ENCODE measurements around the gene CDH4. TPM values are rescaled to one million over a fixed set of nuclear protein-coding genes. Genes with fewer than 3 reads are reported as not detected.

CDH4 gene
- total RNA-seq, 1 experiment from 2014 or later: 5.3 TPM

DNA sequence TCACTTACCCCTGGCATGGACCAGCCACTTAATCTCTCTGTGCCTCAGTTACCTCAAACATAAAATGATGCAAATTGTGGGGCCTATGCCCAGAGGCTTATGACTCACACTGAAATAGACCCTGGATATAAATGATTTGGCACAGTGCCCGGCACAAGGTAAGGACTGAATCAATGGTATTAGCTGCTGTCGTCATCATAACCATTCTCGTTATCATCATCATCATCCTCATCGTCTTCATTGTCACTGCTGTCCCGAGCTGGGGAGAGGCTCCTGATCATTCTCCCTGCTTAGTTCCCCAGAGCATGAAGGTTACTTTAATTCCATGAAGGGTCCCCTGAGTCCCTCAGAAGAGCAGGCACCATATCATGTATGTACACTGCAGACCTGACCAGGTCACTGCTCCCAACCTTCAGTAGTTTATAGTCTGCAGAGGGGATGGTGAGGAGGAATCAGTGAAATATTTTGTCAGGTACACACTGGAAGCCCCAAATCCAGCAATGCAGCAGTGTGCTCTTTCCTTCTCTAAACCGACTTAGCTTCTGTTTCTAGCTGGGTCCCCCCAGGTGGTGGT lies 664.3 kb downstream of the CDH4 start (continued):
- TF ChIP-seq, protein P1, sequence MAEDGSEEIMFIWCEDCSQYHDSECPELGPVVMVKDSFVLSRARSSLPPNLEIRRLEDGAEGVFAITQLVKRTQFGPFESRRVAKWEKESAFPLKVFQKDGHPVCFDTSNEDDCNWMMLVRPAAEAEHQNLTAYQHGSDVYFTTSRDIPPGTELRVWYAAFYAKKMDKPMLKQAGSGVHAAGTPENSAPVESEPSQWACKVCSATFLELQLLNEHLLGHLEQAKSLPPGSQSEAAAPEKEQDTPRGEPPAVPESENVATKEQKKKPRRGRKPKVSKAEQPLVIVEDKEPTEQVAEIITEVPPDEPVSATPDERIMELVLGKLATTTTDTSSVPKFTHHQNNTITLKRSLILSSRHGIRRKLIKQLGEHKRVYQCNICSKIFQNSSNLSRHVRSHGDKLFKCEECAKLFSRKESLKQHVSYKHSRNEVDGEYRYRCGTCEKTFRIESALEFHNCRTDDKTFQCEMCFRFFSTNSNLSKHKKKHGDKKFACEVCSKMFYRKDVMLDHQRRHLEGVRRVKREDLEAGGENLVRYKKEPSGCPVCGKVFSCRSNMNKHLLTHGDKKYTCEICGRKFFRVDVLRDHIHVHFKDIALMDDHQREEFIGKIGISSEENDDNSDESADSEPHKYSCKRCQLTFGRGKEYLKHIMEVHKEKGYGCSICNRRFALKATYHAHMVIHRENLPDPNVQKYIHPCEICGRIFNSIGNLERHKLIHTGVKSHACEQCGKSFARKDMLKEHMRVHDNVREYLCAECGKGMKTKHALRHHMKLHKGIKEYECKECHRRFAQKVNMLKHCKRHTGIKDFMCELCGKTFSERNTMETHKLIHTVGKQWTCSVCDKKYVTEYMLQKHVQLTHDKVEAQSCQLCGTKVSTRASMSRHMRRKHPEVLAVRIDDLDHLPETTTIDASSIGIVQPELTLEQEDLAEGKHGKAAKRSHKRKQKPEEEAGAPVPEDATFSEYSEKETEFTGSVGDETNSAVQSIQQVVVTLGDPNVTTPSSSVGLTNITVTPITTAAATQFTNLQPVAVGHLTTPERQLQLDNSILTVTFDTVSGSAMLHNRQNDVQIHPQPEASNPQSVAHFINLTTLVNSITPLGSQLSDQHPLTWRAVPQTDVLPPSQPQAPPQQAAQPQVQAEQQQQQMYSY (CRISPR knock-in tag; IDR thresholded peaks at IDR 0.05): no peak
- TF ChIP-seq, protein P2, sequence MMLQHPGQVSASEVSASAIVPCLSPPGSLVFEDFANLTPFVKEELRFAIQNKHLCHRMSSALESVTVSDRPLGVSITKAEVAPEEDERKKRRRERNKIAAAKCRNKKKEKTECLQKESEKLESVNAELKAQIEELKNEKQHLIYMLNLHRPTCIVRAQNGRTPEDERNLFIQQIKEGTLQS (CRISPR knock-in tag; conservative IDR thresholded peaks at IDR 0.05): no peak
- TF ChIP-seq, protein P3, sequence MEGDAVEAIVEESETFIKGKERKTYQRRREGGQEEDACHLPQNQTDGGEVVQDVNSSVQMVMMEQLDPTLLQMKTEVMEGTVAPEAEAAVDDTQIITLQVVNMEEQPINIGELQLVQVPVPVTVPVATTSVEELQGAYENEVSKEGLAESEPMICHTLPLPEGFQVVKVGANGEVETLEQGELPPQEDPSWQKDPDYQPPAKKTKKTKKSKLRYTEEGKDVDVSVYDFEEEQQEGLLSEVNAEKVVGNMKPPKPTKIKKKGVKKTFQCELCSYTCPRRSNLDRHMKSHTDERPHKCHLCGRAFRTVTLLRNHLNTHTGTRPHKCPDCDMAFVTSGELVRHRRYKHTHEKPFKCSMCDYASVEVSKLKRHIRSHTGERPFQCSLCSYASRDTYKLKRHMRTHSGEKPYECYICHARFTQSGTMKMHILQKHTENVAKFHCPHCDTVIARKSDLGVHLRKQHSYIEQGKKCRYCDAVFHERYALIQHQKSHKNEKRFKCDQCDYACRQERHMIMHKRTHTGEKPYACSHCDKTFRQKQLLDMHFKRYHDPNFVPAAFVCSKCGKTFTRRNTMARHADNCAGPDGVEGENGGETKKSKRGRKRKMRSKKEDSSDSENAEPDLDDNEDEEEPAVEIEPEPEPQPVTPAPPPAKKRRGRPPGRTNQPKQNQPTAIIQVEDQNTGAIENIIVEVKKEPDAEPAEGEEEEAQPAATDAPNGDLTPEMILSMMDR (IDR thresholded peaks at IDR 0.05): no peak
- TF ChIP-seq ZBTB21 (CRISPR knock-in tag; IDR thresholded peaks at IDR 0.05; ENCODE audit: borderline replicate concordance) (no peak), GABPB1 (CRISPR knock-in tag; IDR thresholded peaks at IDR 0.05) (no peak), ZNF232 (CRISPR knock-in tag; IDR thresholded peaks at IDR 0.05) (no peak), ZNF317 (CRISPR knock-in tag; IDR thresholded peaks at IDR 0.05; ENCODE audit: borderline replicate concordance, low read depth) (no peak), FOXJ3 (CRISPR knock-in tag; IDR thresholded peaks at IDR 0.05; ENCODE audit: borderline replicate concordance) (no peak), ZNF281 (CRISPR knock-in tag; IDR thresholded peaks at IDR 0.05) (no peak)

DNA sequence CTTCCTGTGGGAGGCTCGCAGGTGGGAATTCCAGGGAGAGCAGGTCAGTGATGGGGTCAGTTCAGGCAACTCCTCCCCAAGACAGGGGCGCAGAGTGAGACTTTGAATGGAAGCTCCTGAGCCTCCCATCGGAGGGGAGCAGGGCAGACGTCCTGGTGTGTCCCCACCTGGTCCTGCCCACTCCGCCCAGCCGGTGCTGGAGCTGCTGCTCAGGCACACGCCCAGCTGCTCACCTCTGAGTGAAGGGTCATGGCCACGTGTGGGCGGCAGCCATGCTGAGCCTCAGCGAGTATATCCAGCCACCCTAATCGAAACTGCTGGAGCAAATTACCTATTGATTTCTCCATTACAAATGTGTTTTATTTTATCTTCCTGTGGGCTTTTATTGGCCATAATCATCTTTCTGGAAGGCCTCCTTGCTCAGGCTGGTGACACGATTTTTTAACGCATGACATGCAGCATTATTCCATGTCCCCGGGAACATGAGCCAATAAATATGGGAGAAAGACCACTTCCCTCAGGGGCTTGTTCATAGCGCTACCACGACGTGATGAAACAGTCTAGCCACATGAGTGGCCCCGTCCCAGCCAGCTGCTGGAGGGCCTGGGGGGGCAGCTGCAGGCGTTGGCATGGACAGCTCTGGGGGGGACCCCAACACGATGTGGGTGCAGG lies 665.5 kb downstream of the CDH4 start:
- CTCF ChIA-PET: interaction anchor here (2.3 kb wide), 1 partner anchor 21 kb away, joined by 9 read pairs; no protein-coding TSS in a partner anchor
- Mint-ChIP-seq H3K9me3 (no peaks in the 10 kb centered on the region), H3K27me3 (ENCODE audit: low read depth) (peaks cover 3% of the 10 kb centered on the region), H3K4me3 (no peak overlapping the region), H3K36me3 (no peaks in the 10 kb centered on the region), H3K27ac (no peak overlapping the region), H3K4me1 (no peaks in the 10 kb centered on the region)
- TF ChIP-seq GRHL2 (CRISPR knock-in tag; IDR thresholded peaks at IDR 0.05; ENCODE audit: insufficient replicate concordance, severe bottlenecking): no peak
- no peak for TF ChIP-seq MAX (CRISPR knock-in tag; IDR thresholded peaks at IDR 0.05)
- TF ChIP-seq TEAD4 (CRISPR knock-in tag; IDR thresholded peaks at IDR 0.05): no peak
- TF ChIP-seq NFYB (CRISPR knock-in tag; conservative IDR thresholded peaks at IDR 0.05; ENCODE audit: low read depth): no peak
- TF ChIP-seq NR1H2 (CRISPR knock-in tag; IDR thresholded peaks at IDR 0.05): no peak
- no peak for TF ChIP-seq JAZF1 (CRISPR knock-in tag; IDR thresholded peaks at IDR 0.05)
- TF ChIP-seq, protein P4, sequence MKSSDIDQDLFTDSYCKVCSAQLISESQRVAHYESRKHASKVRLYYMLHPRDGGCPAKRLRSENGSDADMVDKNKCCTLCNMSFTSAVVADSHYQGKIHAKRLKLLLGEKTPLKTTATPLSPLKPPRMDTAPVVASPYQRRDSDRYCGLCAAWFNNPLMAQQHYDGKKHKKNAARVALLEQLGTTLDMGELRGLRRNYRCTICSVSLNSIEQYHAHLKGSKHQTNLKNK (CRISPR knock-in tag; IDR thresholded peaks at IDR 0.05): no peak
- no peak for TF ChIP-seq NR3C1 (CRISPR knock-in tag; conservative IDR thresholded peaks at IDR 0.05; ENCODE audit: low read depth)
- TF ChIP-seq ZNF425 (CRISPR knock-in tag; conservative IDR thresholded peaks at IDR 0.05): no peak
- TF ChIP-seq ATF1 (CRISPR knock-in tag; IDR thresholded peaks at IDR 0.05): no peak
- no peak for TF ChIP-seq SMAD4 (CRISPR knock-in tag; IDR thresholded peaks at IDR 0.05)
- no peak for TF ChIP-seq MXD4 (CRISPR knock-in tag; IDR thresholded peaks at IDR 0.05; ENCODE audit: borderline replicate concordance)
- no peak for TF ChIP-seq ZBTB21 (CRISPR knock-in tag; IDR thresholded peaks at IDR 0.05; ENCODE audit: borderline replicate concordance)
- no peak for TF ChIP-seq KAT7 (CRISPR knock-in tag; IDR thresholded peaks at IDR 0.05; ENCODE audit: borderline replicate concordance)
- no peak for DNase-seq (ENCODE audit: low spot score)
- no peak for ATAC-seq
- POLR2A ChIA-PET: no interaction called here
